GM21737 (cell line): ENCODE results near the gene AJAP1.
"Not testable (repeated sequence)": the region's sequence is repeated elsewhere in the genome, so short reads cannot be mapped to it uniquely, and the experiment has no call there.

Experiments
- ATAC-seq: cut with Tn5 transposase; IDR thresholded peaks from one replicate; pipeline ENCODE4 v1.9.1; 2021; ENCODE audit warnings: mild to moderate bottlenecking, moderate library complexity; ENCODE audit not compliant: unreplicated experiment

The AJAP1 gene

GRCh38 chr1:4656533-4657140, 2.2 kb downstream of the AJAP1 start:
- ATAC-seq = no peak

DNA sequence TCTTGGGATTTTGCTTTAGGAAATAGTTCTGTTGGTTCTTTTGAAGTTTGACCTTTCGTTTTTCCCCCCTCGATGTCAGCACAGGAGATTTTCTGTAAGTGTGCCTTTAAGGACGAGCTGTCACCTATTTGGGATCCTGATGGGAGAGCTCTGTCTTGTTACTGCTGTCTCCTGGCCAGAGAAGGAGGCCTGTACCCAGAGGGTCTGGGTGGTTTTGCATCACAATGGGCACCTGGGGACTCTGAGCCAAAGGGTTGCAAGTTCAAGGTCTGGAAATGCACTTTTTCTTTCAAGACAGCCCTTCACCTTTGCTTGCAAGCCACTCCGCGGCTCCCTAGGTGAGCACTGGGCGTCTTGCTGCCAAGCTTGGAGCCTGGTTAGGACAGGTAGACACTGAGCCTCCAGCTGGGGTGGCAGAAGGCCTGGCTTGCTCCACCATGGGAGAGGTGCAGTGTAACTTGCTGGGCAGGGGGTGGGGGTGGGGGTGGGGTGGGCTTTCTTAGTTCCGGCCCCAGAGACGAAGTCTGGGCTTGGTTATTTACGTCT, 2.9 kb downstream of the AJAP1 start:
- ATAC-seq = no peak

- no peak for ATAC-seq
These were observed 3.6 kb downstream of the AJAP1 start for GRCh38 chr1:4657960-4658541.

- no peak for ATAC-seq
These were observed 4.5 kb downstream of the AJAP1 start for GRCh38 chr1:4658643-4659628.

DNA sequence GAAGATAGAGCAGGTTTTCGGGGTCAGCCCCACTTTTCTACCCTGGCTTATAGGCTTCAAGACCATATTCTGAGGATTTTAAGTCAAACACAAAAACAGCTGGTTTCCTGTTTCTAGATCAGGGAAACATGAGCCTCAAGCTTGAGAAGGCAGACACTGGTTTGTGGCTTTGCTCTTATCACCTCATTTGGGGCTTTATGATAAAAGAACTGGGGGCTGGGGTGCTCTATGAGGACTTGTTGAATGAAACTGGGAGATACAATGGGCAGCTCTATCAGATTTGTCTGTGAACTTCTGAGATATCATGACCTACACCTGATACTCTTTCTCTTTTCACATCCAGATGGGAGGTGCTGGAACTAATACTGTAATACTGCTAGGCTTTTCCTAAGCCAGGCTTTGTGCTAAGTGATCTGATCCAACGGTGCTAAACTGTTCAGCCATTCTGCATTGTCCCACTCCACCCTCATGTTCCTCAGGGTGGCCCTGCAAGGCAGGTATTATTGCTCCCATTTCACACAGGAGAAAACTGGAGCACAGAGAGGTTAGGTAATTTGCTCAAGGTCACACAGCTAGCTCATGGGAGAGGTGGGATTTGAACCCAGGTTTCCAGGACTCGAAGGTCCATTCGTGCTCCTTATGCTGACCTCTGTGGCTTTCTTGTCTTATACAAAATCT, 6.6 kb downstream of the AJAP1 start:
- no peak for ATAC-seq

- ATAC-seq = no peak
These were observed 7.1 kb downstream of the AJAP1 start for GRCh38 chr1:4661595-4661917.

DNA sequence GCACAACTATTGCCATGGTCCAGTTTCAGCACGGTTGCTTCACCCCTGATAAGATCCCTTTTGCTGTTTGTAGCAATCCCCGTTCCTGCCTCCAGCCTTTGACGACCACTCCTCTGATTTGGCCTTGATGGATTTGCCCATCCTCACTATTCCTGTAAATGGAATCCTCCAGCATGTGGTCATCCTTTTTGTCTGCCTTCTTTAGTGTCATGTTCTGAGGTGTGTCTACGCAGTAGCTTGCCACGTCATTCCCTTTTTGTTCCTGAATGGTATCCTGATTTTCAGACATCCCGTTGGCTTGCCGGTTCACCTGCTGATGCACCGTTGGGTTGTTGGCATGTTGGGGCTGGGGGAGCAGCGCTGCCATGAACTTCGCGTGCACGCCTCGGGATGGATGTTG, 7.8 kb downstream of the AJAP1 start:
- ATAC-seq = no peak

DNA sequence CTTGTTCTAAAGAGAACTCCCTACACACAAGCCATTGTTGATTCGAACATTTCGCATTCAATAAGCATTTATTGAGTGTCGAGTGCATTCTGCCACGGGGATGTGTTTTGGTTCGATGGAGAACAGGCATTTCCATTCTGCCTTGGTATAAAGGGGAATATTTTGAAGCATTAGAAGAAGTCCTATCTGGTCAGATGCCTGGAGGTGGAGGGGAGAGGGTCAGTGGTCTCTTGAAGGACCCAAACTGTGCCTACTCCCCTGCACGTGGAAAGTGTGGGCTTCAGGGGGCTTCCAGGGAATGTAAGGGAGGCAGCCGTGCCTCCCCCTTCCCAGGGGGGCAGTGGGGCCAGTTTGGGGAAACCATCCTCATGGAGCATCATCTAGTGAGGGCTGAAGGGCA, 8.3 kb downstream of the AJAP1 start:
- ATAC-seq = no peak

- no peak for ATAC-seq
These were observed 9.7 kb downstream of the AJAP1 start for GRCh38 chr1:4664095-4664494.

DNA sequence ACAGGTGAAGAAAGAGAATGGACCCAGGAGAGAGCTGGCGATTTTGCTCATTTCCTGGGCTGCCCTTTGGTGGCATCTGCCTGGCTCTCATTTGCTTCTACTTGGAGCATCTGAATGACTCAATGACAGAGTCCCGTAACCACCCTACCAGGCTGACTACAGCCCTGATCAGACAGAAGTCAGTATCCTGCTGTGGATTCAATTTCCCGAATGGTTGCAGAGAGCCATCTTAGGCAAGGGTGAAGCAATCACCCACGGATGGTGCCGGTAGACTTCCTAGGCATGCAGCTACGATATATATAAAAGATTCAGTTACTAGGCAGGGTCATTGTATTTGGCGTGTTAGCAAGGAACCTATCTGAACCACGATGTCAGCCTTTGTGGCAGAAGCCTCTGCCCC, 10.2 kb downstream of the AJAP1 start:
- ATAC-seq = no peak

DNA sequence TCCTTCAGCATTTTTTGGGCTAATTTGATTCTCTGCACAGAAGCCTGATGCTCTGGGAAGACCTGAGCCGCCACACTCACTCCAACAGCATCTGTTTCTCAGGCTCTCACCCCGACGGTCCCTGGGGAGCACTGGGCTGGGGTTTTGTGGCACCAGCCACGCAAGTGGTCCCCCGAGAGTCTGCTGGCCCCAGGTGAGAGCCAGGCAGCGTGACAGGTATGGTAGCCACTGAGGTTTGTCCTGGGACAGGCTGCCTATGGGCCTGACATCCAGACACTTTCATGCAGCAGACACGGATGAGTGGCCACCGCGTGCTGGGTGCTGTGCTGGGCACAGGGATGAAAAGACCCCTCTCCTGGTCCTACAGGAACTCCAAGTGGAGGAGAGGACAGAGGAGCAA, 11.0 kb downstream of the AJAP1 start:
- ATAC-seq = no peak

GRCh38 chr1:4666683-4667082, 12.3 kb downstream of the AJAP1 start:
- ATAC-seq = not testable (repeated sequence)

- ATAC-seq = no peak
These were observed 14.6 kb downstream of the AJAP1 start for GRCh38 chr1:4668743-4669700.

- ATAC-seq = no peak
These were observed 15.9 kb downstream of the AJAP1 start for GRCh38 chr1:4670265-4670664.

DNA sequence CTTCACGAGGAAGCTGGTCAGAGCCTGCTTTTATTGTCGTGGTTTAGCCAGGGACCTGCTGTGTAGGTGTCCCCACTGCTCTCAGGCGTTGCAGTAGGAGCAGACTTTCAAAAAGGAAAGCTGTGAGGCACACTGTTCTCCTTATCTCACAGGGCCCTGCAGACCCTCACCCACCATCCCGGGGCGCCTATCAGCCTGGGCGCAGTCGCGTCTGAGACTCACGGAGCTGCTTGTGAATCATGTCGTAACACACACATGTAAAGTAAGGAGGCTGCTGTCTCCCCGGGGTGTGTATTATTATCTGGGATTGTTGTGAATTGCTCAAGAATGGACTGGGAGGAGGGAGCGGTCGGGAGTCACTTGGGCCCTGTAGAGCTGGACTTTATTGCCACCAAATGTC, 17.4 kb downstream of the AJAP1 start:
- no peak for ATAC-seq

- ATAC-seq = no peak
These were observed 19.1 kb downstream of the AJAP1 start for GRCh38 chr1:4673494-4673893.

GRCh38 chr1:4674117-4674516, 19.7 kb downstream of the AJAP1 start:
- ATAC-seq = no peak

- ATAC-seq = no peak
These were observed 20.3 kb downstream of the AJAP1 start for GRCh38 chr1:4674676-4675075.

- no peak for ATAC-seq
These were observed 21.2 kb downstream of the AJAP1 start for GRCh38 chr1:4675454-4676186.
